Fibroblast of the aortic adventitia (primary cell): ENCODE results near the gene LAPTM5. TPM values are rescaled to one million over a fixed set of nuclear protein-coding genes. Genes with fewer than 3 reads are reported as not detected.
A peak's percentile ranks its signal among the peaks of the same experiment; 100 is the strongest.

Source experiments
- DNase-seq: peaks from one replicate; pipeline ENCODE4 v3.0.0-alpha.2; 2010; ENCODE audit warnings: low read depth
- H3K4me3 ChIP-seq: 2 replicates; pipeline ENCODE4 v1.5.1; 2011; ENCODE audit warnings: low read depth, mild to moderate bottlenecking, control low read depth, low read length, moderate library complexity
- CTCF ChIP-seq: IDR thresholded peaks from 2 replicates; pipeline ENCODE4 v1.5.1; 2011; ENCODE audit warnings: mild to moderate bottlenecking, low read length, control low read depth, inconsistent platforms; ENCODE audit not compliant: insufficient read depth
- total RNA-seq: library from RNA; depleted of rRNA; stranded (reverse); fragments of >200 nt; gene quantifications from 2 replicates; pipeline ENCODE4 v1.2.3, GENCODE V29; 2012; ENCODE audit warnings: low replicate concordance

LAPTM5 gene
- total RNA-seq, 1 donor, result 0.18 TPM

DNA sequence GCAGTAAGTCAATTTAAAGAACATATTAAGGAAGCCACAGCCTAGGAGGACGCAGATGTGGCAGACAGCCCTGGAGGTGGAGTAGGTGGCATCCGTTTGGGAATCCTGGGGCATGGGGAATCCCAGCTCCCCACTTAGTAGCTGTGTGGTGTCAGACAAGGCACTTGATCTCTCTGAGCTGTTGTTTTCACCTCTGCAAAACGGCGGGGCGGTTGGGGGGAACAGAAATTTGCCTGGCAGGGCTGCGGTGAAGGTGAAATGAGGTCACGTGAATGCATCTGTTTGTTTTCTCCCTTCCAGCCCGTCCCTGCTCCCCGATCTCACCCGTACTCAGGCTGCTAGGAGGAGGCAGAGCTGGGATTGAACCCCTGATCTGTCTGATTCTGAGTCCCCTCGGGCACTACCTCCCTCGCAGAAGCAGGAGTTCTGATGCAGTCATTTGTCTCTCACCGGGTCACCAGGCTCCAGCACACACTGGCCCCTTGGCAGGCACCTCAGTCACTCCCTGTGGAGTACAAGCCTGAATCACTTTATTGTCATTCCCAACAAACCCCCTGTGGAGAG, 2.2 kb upstream of the LAPTM5 start:
- TF ChIP-seq CTCF, result no peak
- no peak overlapping the region for H3K4me3 ChIP-seq
- no peak for DNase-seq

- peak; percentile 40 for DNase-seq
- H3K4me3 ChIP-seq, result no peak overlapping the region
- no peak for TF ChIP-seq CTCF
Measured at GRCh38 chr1:30758785-30759380, 1.3 kb upstream of the LAPTM5 start.

- no peak overlapping the region for H3K4me3 ChIP-seq
- no peak for TF ChIP-seq CTCF
- no peak for DNase-seq
Measured at GRCh38 chr1:30758121-30758688, 631 bp upstream of the LAPTM5 start.

- no peak for TF ChIP-seq CTCF
- DNase-seq, result peak; percentile 60
- no peak overlapping the region for H3K4me3 ChIP-seq
Measured at GRCh38 chr1:30756545-30757351, 826 bp downstream of the LAPTM5 start.

DNA sequence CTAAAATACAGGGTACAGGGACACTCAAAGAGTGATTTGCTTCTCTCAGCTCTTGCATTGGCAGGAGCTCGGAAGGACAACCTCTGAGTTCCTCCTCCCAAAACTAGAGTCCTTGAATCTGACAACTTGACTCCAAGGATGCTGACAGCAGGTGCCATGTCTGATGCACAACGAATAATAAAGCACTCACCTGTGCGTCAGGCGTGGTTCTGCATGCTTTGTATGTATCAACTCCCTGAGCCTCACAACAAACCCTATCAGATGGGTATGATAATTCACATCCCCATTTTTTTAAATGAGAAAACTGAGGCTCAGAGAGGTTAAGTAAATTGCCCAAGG, 1.4 kb downstream of the LAPTM5 start:
- DNase-seq, result no peak
- no peak for TF ChIP-seq CTCF
- H3K4me3 ChIP-seq, result no peak overlapping the region

GRCh38 chr1:30755746-30756145, 1.8 kb downstream of the LAPTM5 start:
- no peak for DNase-seq
- no peak for TF ChIP-seq CTCF
- no peak overlapping the region for H3K4me3 ChIP-seq
